ENCODE measurements around the gene NUFIP2.

Gene NUFIP2

GRCh38 chr17:29245401-29245800 lies 48.5 kb downstream of the NUFIP2 start:
- Histone ChIP-seq H3K4me1 (no peaks in the 10 kb centered on the region), H3K27me3 (no peaks in the 10 kb centered on the region), H3K9me3 (no peaks in the 10 kb centered on the region), H3K4me3 (ENCODE audit: low read depth, low read length) (no peak overlapping the region), H3K36me3 (no peaks in the 10 kb centered on the region)
- TF ChIP-seq CTCF (IDR thresholded peaks at IDR 0.05; ENCODE audit: low read depth, low read length) = no peak
- DNase-seq = no peak

GRCh38 chr17:29243792-29244191 lies 50.2 kb downstream of the NUFIP2 start:
- Histone ChIP-seq H3K9me3 (no peaks in the 10 kb centered on the region), H3K4me1 (no peaks in the 10 kb centered on the region), H3K27me3 (no peaks in the 10 kb centered on the region), H3K4me3 (ENCODE audit: low read depth, low read length) (no peak overlapping the region), H3K36me3 (no peaks in the 10 kb centered on the region)
- peak; percentile 66 for DNase-seq
- peak; percentile 68 for TF ChIP-seq CTCF (IDR thresholded peaks at IDR 0.05; ENCODE audit: low read depth, low read length)

- no peaks in the 10 kb centered on the region for H3K27me3 ChIP-seq
- no peak for DNase-seq
- no peaks in the 10 kb centered on the region for H3K4me1 ChIP-seq
- no peak for TF ChIP-seq CTCF (IDR thresholded peaks at IDR 0.05; ENCODE audit: low read depth, low read length)
- H3K36me3 ChIP-seq = no peaks in the 10 kb centered on the region
- H3K9me3 ChIP-seq = no peaks in the 10 kb centered on the region
- H3K4me3 ChIP-seq (ENCODE audit: low read depth, low read length) = no peak overlapping the region
Observed at GRCh38 chr17:29242790-29243189, 51.2 kb downstream of the NUFIP2 start.

GRCh38 chr17:29242051-29242450 lies 51.9 kb downstream of the NUFIP2 start:
- no peaks in the 10 kb centered on the region for H3K36me3 ChIP-seq
- no peak for TF ChIP-seq CTCF (IDR thresholded peaks at IDR 0.05; ENCODE audit: low read depth, low read length)
- H3K4me3 ChIP-seq (ENCODE audit: low read depth, low read length) = no peak overlapping the region
- H3K27me3 ChIP-seq = no peaks in the 10 kb centered on the region
- no peaks in the 10 kb centered on the region for H3K4me1 ChIP-seq
- no peaks in the 10 kb centered on the region for H3K9me3 ChIP-seq
- DNase-seq = no peak

- no peaks in the 10 kb centered on the region for H3K4me1 ChIP-seq
- TF ChIP-seq CTCF (IDR thresholded peaks at IDR 0.05; ENCODE audit: low read depth, low read length) = no peak
- no peaks in the 10 kb centered on the region for H3K36me3 ChIP-seq
- no peaks in the 10 kb centered on the region for H3K9me3 ChIP-seq
- peak; percentile 21 for DNase-seq
- no peaks in the 10 kb centered on the region for H3K27me3 ChIP-seq
- no peak overlapping the region for H3K4me3 ChIP-seq (ENCODE audit: low read depth, low read length)
Observed at GRCh38 chr17:29240968-29241963, 52.7 kb downstream of the NUFIP2 start.

GRCh38 chr17:29240477-29240876 lies 53.5 kb downstream of the NUFIP2 start:
- no peaks in the 10 kb centered on the region for H3K9me3 ChIP-seq
- H3K36me3 ChIP-seq = no peaks in the 10 kb centered on the region
- no peak for DNase-seq
- no peak for TF ChIP-seq CTCF (IDR thresholded peaks at IDR 0.05; ENCODE audit: low read depth, low read length)
- H3K27me3 ChIP-seq = no peaks in the 10 kb centered on the region
- no peak overlapping the region for H3K4me3 ChIP-seq (ENCODE audit: low read depth, low read length)
- no peaks in the 10 kb centered on the region for H3K4me1 ChIP-seq

Data from BE2C (cell line).